Middle frontal gyrus (tissue), 1 donor: ENCODE results near the gene CDC6.

Experiments used
- DNase-seq: peaks from one replicate; pipeline ENCODE4 v3.0.0-alpha.2; 2015; ENCODE audit warnings: low spot score; ENCODE audit errors: extremely low spot score

Gene CDC6

GRCh38 chr17:40340880-40341807, 53.5 kb downstream of the CDC6 start:
- no peak for DNase-seq

DNA sequence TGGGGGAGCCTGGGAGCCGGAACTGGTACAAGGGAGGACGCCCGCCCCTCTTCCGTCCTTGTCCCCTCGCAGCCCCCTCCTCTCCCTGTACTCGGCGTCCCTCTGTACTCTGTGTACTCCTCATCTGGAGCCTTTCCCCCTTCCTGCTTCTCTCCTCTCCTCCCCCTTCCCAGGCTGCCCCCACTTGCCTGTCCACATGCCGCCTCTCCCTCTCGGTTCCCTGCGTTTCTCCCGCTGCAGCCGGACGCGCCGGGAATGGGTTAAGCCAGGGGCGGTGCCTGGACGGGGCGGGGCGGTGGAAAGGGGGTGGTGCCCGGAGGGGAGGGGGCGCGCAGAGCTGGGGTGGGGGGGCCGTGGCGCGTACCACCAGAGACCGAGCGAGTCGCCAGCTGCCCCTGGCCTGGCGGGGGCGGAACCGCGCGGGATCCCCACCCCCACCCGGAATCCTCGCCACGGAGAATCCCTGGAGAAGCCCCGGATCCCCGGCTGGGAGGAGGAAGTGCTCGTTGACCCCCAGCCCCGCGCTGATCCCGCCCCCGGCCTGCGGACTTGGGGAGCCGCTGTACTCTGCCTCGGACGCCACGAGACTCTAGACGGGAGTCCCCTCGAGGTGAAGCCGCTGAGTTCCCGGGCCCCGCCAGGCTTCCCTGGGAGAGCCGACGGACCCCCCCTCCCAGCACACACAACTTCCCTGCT, 54.3 kb downstream of the CDC6 start:
- no peak for DNase-seq

DNA sequence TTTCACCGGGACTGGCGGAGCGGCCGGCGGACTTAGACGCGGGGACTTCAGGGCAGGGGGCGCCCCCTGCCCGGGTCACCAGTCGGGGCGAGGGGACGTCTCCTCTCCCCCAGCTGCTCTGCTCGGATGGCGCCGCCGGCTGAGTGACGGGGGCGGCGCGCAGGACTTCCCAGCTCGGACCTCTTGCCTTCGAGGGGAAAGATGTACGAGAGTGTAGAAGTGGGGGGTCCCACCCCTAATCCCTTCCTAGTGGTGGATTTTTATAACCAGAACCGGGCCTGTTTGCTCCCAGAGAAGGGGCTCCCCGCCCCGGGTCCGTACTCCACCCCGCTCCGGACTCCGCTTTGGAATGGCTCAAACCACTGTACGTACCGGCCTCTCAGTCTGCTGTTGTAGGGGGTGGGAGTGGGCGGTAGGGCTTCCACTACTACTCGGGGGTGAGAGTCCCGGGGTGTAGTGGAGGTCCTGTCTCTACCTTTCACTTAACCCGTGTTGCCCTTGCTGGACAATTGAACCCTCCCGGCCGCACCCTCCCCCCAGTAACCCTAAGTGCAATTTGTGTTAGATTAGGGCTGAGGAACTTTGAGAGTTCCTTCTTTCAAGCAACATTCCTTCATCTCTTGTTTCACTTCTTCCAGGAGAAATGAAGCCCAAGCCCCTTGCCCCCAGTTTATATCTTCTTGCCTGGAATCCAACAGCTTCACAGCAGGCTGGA, 55.0 kb downstream of the CDC6 start:
- no peak for DNase-seq

DNA sequence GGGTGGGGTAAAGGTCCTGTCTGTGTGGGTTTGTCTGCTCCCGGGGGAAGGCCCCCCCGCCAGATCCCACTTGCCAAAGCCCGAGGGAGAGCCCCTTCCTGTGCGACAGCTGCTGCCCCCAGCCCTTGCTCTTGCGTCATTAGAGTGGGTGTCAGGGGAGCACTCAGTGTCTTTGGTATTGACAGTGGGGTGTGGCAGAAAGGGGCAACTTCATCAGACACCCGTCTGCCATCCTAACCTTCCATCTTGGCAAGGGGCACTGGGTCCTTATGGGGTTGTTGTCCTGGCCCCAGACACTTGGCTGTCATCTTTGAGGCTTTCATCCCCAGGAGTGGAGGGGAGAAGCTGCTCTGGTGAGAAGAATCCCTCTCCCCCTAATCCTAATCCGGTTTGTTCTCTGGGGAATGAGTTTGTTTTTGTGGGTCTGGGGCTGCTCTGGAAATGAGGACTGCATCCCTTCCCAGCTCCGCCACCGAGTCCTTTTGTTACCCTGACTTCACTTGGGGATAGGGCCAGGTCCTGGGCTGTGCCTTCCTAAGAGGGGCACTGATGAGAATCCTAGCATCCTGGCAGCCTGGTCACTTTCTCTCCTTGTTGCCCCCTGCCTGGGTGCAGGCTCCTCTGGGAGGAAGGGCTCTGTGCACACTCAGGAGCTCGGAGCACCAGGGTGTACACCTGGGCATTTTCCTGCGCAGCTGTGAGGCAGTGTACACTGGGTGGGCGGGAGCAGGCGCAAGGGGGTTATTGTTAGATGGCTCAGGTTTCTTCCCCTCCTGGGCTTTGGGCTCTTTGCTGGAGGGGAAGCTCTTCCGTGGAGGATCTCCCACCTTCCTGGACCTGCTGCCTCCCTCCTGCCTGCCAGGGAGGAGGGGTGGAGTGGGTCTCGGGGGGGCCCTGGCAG, 55.8 kb downstream of the CDC6 start:
- DNase-seq = no peak

DNA sequence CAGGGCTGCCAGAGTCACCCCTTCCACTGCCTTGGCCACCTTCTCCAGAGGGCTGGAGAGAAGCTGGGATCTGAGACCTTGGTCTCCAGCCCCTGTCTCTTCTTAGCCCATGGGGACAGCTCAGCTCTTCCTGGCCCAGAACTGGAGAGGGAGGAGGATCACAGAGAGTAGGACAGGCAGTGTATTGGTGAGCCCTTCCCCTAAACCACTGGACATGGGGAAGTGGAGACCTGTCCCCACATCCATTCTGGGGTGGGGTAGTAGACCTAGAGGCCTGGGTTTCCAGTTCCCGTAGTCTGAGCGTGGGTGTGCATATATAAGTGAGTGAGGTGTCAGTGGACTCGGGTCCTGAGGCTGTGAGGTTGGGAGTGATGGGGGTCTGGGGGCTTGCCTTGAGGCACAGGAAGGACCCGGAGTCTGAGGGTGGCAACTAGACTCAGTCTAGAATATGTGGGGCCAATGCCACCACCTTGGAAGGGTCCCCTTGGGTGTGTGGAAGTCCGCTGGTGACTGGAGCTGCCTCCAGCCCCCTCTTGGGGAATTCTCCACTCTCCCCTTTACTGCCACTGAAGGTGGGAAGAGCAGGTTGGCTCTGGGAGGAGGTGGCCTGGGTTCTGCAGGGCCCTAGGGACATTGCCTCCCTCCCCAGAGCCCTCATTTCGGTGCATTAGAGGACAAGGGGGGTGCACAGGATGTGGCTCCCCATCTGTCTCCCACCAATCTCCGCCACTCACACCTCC, 56.9 kb downstream of the CDC6 start:
- no peak for DNase-seq

DNA sequence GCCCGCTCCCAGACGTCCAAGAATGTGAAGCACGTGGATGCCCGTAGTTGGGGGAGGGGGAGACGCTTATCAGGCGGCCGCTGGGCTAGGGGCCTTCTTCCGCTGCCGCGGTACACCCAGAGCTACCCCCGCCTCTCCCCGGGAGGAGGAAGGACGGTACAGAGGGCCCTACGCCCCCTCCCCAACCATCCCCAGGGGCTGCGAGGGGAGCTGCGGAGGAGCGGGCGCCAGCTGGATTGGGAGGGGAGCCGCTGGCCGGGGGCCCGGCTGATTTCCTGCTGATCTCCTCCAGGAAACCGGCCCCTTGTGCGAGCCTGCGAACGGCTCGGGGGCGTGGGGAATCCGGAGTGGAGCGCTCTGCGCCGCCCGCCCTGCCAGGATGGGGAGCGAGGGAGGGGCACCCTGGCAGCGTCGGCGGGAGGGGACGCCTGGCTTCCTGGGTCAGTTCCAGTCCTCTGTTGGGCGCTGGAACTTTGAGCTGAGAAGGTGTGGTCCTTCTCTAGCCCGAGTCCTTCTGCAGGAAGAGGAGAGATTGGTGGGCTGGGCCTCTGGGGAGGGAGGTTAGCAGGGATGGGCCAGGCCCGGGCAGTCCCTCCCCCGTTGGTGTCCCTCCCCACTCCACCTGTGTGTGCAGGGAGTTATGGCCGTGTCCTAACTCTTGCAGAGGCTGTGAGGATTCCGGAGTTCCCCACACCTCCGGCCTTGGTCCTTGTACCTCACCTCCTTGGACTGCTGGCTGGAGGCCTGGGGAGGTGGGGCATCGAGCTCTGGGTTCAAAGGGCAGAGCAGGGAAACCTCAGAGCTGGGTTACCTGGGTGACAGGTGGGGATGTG, 57.7 kb downstream of the CDC6 start:
- DNase-seq = no peak

DNA sequence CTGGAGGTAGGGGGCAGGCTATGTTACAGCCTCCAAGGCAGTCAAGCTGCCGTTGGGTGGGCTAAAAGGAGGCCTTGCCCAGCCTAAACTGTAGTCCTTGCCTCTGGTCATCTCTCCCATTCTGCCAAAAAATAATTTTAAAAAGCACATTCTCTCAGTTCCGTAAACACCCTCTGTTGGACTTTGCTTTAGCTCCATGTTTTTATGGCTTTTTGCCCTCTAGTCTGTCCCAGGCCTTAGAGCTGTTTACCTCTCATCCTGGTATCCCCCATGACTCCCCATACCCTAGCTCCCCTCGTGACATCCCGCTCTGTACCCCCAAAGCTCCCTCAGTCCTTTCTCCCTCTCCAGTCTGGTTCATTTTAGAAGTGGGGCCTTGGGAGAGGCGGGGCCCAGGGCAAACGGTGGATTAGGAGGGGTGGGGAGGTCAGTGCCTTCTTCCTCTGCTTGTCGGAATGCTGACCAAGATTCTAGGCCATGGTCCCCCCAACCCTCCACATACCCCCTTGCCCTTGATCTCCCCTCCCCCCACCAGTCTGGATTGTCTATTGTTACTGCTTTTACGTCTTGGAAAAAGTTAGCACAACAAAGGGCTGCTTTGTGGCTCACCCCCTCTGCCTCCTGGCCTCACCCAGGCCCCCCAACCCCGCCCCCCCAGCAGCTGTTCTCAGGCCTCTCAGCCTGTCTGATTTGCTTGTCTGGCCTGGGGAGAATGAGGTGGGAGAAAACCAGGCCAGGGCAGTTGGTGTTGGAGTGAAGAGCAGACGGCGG, 58.5 kb downstream of the CDC6 start:
- DNase-seq = no peak

- no peak for DNase-seq
Observed at GRCh38 chr17:40346765-40347158, 59.1 kb downstream of the CDC6 start.

DNA sequence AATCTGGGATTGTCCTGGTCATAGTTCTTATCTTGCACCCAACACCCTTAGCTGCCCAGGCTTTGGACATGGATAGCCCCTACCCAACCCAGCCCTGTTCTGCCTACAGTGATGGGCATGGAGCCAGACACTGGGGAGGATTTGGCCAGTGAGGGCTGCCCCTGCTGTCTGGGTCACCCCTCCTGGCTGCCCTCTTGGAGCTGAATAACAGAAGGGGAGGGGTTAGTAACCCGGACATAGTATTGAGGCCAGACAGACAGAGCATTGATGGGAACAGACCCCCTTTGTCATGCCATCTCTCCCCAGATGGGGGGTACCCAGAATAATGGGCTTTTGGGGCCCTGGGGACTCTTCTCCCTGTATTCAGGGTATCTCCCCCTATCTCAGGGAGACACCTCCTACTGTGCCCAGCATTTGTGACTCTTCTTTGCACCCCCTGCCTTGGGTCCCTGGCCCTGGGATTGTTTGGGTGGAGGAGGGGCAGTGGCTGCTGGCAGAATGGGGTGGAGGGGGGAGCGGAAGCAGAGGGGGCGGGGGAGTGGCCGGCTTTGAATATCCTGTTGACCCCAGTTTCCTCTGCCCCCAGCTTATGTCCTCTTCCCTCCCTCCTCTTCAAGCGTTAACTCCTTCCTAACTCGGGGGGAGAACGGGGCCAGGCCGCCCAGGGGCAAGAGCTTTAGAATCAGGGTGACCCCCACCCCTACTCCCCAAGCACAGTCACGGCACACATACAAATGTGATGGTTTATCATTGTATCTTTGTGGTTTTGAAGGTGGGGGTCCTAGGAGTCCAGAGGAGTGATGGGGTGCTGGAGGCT, 59.8 kb downstream of the CDC6 start:
- DNase-seq = no peak

GRCh38 chr17:40348136-40348504, 60.4 kb downstream of the CDC6 start:
- no peak for DNase-seq

GRCh38 chr17:40348562-40349476, 61.1 kb downstream of the CDC6 start:
- DNase-seq = no peak

DNA sequence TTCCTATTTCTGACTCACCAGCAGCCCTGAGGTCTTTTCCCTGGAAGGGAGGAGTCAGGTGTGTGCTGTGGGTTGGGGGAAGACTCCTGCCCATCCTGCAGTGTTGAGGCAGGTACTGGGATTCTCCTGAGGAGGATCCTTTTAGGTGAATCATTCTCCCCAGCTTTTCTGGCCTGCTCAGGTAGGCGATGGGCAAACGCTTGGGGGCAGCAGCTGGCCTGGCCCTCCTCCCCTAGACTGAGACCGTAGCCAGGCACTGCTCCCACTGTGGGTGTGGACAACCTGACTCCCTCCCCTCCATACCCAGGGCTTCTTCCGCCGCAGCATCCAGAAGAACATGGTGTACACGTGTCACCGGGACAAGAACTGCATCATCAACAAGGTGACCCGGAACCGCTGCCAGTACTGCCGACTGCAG, 61.8 kb downstream of the CDC6 start:
- no peak for DNase-seq

GRCh38 chr17:40349895-40350688, 62.4 kb downstream of the CDC6 start:
- DNase-seq = no peak

- DNase-seq = no peak
Observed at GRCh38 chr17:40350689-40351358, 63.1 kb downstream of the CDC6 start.
